ENCODE results near the gene MACF1.

MACF1 gene

GRCh38 chr1:39385067-39385988 lies 180.8 kb downstream of the MACF1 start:
- DNase-seq (ENCODE audit: extremely low spot score), result no peak
- TF ChIP-seq FOXK2 (IDR thresholded peaks at IDR 0.05), result no peak
- TF ChIP-seq BHLHE40 (IDR thresholded peaks at IDR 0.05; ENCODE audit: borderline replicate concordance), result no peak
- TF ChIP-seq NFRKB (IDR thresholded peaks at IDR 0.05), result no peak
- TF ChIP-seq, protein P1, sequence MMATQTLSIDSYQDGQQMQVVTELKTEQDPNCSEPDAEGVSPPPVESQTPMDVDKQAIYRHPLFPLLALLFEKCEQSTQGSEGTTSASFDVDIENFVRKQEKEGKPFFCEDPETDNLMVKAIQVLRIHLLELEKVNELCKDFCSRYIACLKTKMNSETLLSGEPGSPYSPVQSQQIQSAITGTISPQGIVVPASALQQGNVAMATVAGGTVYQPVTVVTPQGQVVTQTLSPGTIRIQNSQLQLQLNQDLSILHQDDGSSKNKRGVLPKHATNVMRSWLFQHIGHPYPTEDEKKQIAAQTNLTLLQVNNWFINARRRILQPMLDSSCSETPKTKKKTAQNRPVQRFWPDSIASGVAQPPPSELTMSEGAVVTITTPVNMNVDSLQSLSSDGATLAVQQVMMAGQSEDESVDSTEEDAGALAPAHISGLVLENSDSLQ (IDR thresholded peaks at IDR 0.05), result no peak
- no peak for TF ChIP-seq L3MBTL2 (conservative IDR thresholded peaks at IDR 0.05)
- TF ChIP-seq FOXA1 (IDR thresholded peaks at IDR 0.05), result no peak
- no peak for TF ChIP-seq LEF1 (IDR thresholded peaks at IDR 0.05; ENCODE audit: borderline replicate concordance)
- no peak for TF ChIP-seq ZNF384 (IDR thresholded peaks at IDR 0.05)
- TF ChIP-seq SP1 (IDR thresholded peaks at IDR 0.05), result no peak
- TF ChIP-seq SUZ12 (IDR thresholded peaks at IDR 0.05), result no peak
- no peak for TF ChIP-seq FOXM1 (IDR thresholded peaks at IDR 0.05; ENCODE audit: borderline replicate concordance)
- no peak for TF ChIP-seq CTBP1 (IDR thresholded peaks at IDR 0.05; ENCODE audit: borderline replicate concordance)
- TF ChIP-seq HDGF (IDR thresholded peaks at IDR 0.05; ENCODE audit: borderline replicate concordance), result no peak
- TF ChIP-seq ARNT (IDR thresholded peaks at IDR 0.05), result no peak
- no peak for TF ChIP-seq TARDBP (IDR thresholded peaks at IDR 0.05)
- TF ChIP-seq ELF4 (IDR thresholded peaks at IDR 0.05), result no peak
- ChIA-PET POLR2A (no interaction called here), CTCF (interaction anchor here (0.6 to 2.8 kb wide), 2 partner anchors 25 to 30 kb away, joined by 4 to 12 read pairs; no protein-coding TSS in a partner anchor)

- POLR2A ChIA-PET, result no interaction called here
- no peak for DNase-seq (ENCODE audit: extremely low spot score)
- CTCF ChIA-PET, result interaction anchor here (0.6 to 2.8 kb wide), 6 partner anchors 9 to 280 kb away, joined by 3 to 12 read pairs (median 3); no protein-coding TSS in a partner anchor
- TF ChIP-seq BHLHE40 (IDR thresholded peaks at IDR 0.05; ENCODE audit: borderline replicate concordance) (no peak), HDGF (IDR thresholded peaks at IDR 0.05; ENCODE audit: borderline replicate concordance) (no peak), ZNF384 (IDR thresholded peaks at IDR 0.05) (no peak), TARDBP (IDR thresholded peaks at IDR 0.05) (no peak), FOXK2 (IDR thresholded peaks at IDR 0.05) (no peak), SUZ12 (IDR thresholded peaks at IDR 0.05) (no peak), L3MBTL2 (conservative IDR thresholded peaks at IDR 0.05) (no peak), NFRKB (IDR thresholded peaks at IDR 0.05) (no peak), CTBP1 (IDR thresholded peaks at IDR 0.05; ENCODE audit: borderline replicate concordance) (no peak), ELF4 (IDR thresholded peaks at IDR 0.05) (no peak), FOXA1 (IDR thresholded peaks at IDR 0.05) (no peak), LEF1 (IDR thresholded peaks at IDR 0.05; ENCODE audit: borderline replicate concordance) (no peak), SP1 (IDR thresholded peaks at IDR 0.05) (no peak), FOXM1 (IDR thresholded peaks at IDR 0.05; ENCODE audit: borderline replicate concordance) (no peak), ARNT (IDR thresholded peaks at IDR 0.05) (no peak)
- TF ChIP-seq, protein P1 (IDR thresholded peaks at IDR 0.05), result no peak
Measured at GRCh38 chr1:39386997-39387396, 182.5 kb downstream of the MACF1 start.

DNA sequence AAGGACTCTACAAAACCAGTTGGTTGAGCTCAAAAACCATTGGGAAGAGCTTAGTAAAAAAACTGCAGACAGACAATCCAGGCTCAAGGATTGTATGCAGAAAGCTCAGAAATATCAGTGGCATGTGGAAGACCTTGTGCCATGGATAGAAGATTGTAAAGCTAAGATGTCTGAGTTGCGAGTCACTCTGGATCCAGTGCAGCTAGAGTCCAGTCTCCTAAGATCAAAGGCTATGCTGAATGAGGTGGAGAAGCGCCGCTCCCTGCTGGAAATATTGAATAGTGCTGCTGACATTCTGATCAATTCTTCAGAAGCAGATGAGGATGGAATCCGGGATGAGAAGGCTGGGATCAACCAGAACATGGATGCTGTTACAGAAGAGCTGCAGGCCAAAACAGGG lies 183.0 kb downstream of the MACF1 start:
- POLR2A ChIA-PET, result no interaction called here
- CTCF ChIA-PET, result interaction anchor here (0.6 to 2.8 kb wide), 6 partner anchors 9 to 281 kb away, joined by 3 to 12 read pairs (median 3); no protein-coding TSS in a partner anchor
- peak; percentile 22 for DNase-seq (ENCODE audit: extremely low spot score)
- TF ChIP-seq FOXA1 (IDR thresholded peaks at IDR 0.05) (no peak), TARDBP (IDR thresholded peaks at IDR 0.05) (no peak), CTBP1 (IDR thresholded peaks at IDR 0.05; ENCODE audit: borderline replicate concordance) (no peak), FOXK2 (IDR thresholded peaks at IDR 0.05) (no peak), BHLHE40 (IDR thresholded peaks at IDR 0.05; ENCODE audit: borderline replicate concordance) (no peak), SP1 (IDR thresholded peaks at IDR 0.05) (no peak), FOXM1 (IDR thresholded peaks at IDR 0.05; ENCODE audit: borderline replicate concordance) (no peak), ZNF384 (IDR thresholded peaks at IDR 0.05) (no peak), NFRKB (IDR thresholded peaks at IDR 0.05) (no peak), HDGF (IDR thresholded peaks at IDR 0.05; ENCODE audit: borderline replicate concordance) (no peak), L3MBTL2 (conservative IDR thresholded peaks at IDR 0.05) (no peak)

GRCh38 chr1:39391691-39392679 lies 187.5 kb downstream of the MACF1 start:
- ChIA-PET CTCF (interaction anchor here (0.5 to 1.0 kb wide), 2 partner anchors 13 to 132 kb away, joined by 3 to 4 read pairs; no protein-coding TSS in a partner anchor), POLR2A (interaction anchor here (1.0 to 1.3 kb wide), 5 partner anchors 17 to 123 kb away, joined by 3 to 4 read pairs (median 4); no protein-coding TSS in a partner anchor)
- peak; percentile 31 for DNase-seq (ENCODE audit: extremely low spot score)
- TF ChIP-seq FOXM1 (IDR thresholded peaks at IDR 0.05; ENCODE audit: borderline replicate concordance) (no peak), NFRKB (IDR thresholded peaks at IDR 0.05) (no peak), ZNF384 (IDR thresholded peaks at IDR 0.05) (no peak), L3MBTL2 (conservative IDR thresholded peaks at IDR 0.05) (no peak), FOXA1 (IDR thresholded peaks at IDR 0.05) (no peak), HDGF (IDR thresholded peaks at IDR 0.05; ENCODE audit: borderline replicate concordance) (no peak), FOXK2 (IDR thresholded peaks at IDR 0.05) (no peak), ARNT (IDR thresholded peaks at IDR 0.05) (no peak), BHLHE40 (IDR thresholded peaks at IDR 0.05; ENCODE audit: borderline replicate concordance) (no peak), LEF1 (IDR thresholded peaks at IDR 0.05; ENCODE audit: borderline replicate concordance) (no peak), CTBP1 (IDR thresholded peaks at IDR 0.05; ENCODE audit: borderline replicate concordance) (no peak), TARDBP (IDR thresholded peaks at IDR 0.05) (no peak)
- TF ChIP-seq, protein P1 (IDR thresholded peaks at IDR 0.05), result no peak

All from HEK293T (cell line).